Measurements from ENCODE around the gene TMEM97.

TMEM97 gene

GRCh38 chr17:28340374-28340773 is 21.4 kb downstream of the TMEM97 start:
- in situ Hi-C loops (cut with MboI; ENCODE audit: low sequenced_read_pairs, unreplicated experiment): no loop called here
- TF ChIP-seq CTCF (IDR thresholded peaks at IDR 0.05; ENCODE audit: borderline replicate concordance, control extremely low read depth, extremely low read depth, insufficient read depth, missing control alignments): no peak
- no peak for DNase-seq (ENCODE audit: low spot score)

- no peak for TF ChIP-seq CTCF (IDR thresholded peaks at IDR 0.05; ENCODE audit: borderline replicate concordance, control extremely low read depth, extremely low read depth, insufficient read depth, missing control alignments)
- no peak for DNase-seq (ENCODE audit: low spot score)
- in situ Hi-C loops (cut with MboI; ENCODE audit: low sequenced_read_pairs, unreplicated experiment): no loop called here
Measured at GRCh38 chr17:28341516-28341915, 22.5 kb downstream of the TMEM97 start.

GRCh38 chr17:28342313-28342712 is 23.3 kb downstream of the TMEM97 start:
- DNase-seq (ENCODE audit: low spot score): no peak
- in situ Hi-C loops (cut with MboI; ENCODE audit: low sequenced_read_pairs, unreplicated experiment): no loop called here
- TF ChIP-seq CTCF (IDR thresholded peaks at IDR 0.05; ENCODE audit: borderline replicate concordance, control extremely low read depth, extremely low read depth, insufficient read depth, missing control alignments): no peak

GRCh38 chr17:28343491-28343932 is 24.5 kb downstream of the TMEM97 start:
- no peak for TF ChIP-seq CTCF (IDR thresholded peaks at IDR 0.05; ENCODE audit: borderline replicate concordance, control extremely low read depth, extremely low read depth, insufficient read depth, missing control alignments)
- DNase-seq (ENCODE audit: low spot score): no peak
- in situ Hi-C loops (cut with MboI; ENCODE audit: low sequenced_read_pairs, unreplicated experiment): no loop called here

GRCh38 chr17:28344011-28344410 is 25.0 kb downstream of the TMEM97 start:
- no peak for TF ChIP-seq CTCF (IDR thresholded peaks at IDR 0.05; ENCODE audit: borderline replicate concordance, control extremely low read depth, extremely low read depth, insufficient read depth, missing control alignments)
- in situ Hi-C loops (cut with MboI; ENCODE audit: low sequenced_read_pairs, unreplicated experiment): no loop called here

GRCh38 chr17:28344435-28344901 is 25.5 kb downstream of the TMEM97 start:
- no peak for DNase-seq (ENCODE audit: low spot score)
- no peak for TF ChIP-seq CTCF (IDR thresholded peaks at IDR 0.05; ENCODE audit: borderline replicate concordance, control extremely low read depth, extremely low read depth, insufficient read depth, missing control alignments)
- in situ Hi-C loops (cut with MboI; ENCODE audit: low sequenced_read_pairs, unreplicated experiment): no loop called here

More at GRCh38 chr17:28344011-28344410, 25.0 kb downstream of the TMEM97 start:
- DNase-seq (ENCODE audit: low spot score): no peak
